Measurements from ENCODE around the gene FRMD4A. TPM values are rescaled to one million over a fixed set of nuclear protein-coding genes. Genes with fewer than 3 reads are reported as not detected.

The FRMD4A gene
- total and polyA plus RNA-seq, 8 donors, result 6.9 to 25.3 (median 11.3) TPM

- DNase-seq, result no peak
These were observed 2.9 kb upstream of the FRMD4A start for GRCh38 chr10:14333606-14334005.

GRCh38 chr10:14332903-14333302 lies 2.2 kb upstream of the FRMD4A start:
- H3K27me3 ChIP-seq, result peaks cover 0 to 48% (median 14%) of the 10 kb centered on the region in 3 donors
- H3K4me3 ChIP-seq, result no peak overlapping the region
- WGBS, 5 donors, result 61 to 87% (median 85%) methylated on average over 3 of the region's 3 CpGs
- H3K9me3 ChIP-seq, result no peaks in the 10 kb centered on the region
- TF ChIP-seq EP300 (IDR thresholded peaks at IDR 0.05), result no peak
- no peak for TF ChIP-seq CTCF (IDR thresholded peaks at IDR 0.05)
- TF ChIP-seq POLR2AphosphoS5 (IDR thresholded peaks at IDR 0.05), result no peak
- no peak for TF ChIP-seq POLR2A (IDR thresholded peaks at IDR 0.05)
- DNase-seq, result peak in 1 of 2 donors; percentile 52
- intact Hi-C loops (cut with DNase I; ENCODE audit: low total_unique reads), result no loop called here
- no peaks in the 10 kb centered on the region for H3K36me3 ChIP-seq
- H3K27ac ChIP-seq, result no peak overlapping the region
- peaks cover 0 to 18% (median 6%) of the 10 kb centered on the region in 4 donors for H3K4me1 ChIP-seq

More at GRCh38 chr10:14333606-14334005, 2.9 kb upstream of the FRMD4A start:
- Histone ChIP-seq H3K36me3 (no peaks in the 10 kb centered on the region), H3K4me3 (no peak overlapping the region), H3K27ac (no peak overlapping the region), H3K27me3 (peaks cover 0 to 46% (median 14%) of the 10 kb centered on the region in 3 donors), H3K4me1 (peaks cover 0 to 18% (median 6%) of the 10 kb centered on the region in 4 donors), H3K9me3 (no peaks in the 10 kb centered on the region)
- no peak for TF ChIP-seq POLR2A (IDR thresholded peaks at IDR 0.05)
- no peak for TF ChIP-seq EP300 (IDR thresholded peaks at IDR 0.05)
- TF ChIP-seq CTCF (IDR thresholded peaks at IDR 0.05), result no peak
- TF ChIP-seq POLR2AphosphoS5 (IDR thresholded peaks at IDR 0.05), result no peak
- intact Hi-C loops (cut with DNase I; ENCODE audit: low total_unique reads), result no loop called here
- 81 to 89% (median 83%) methylated on average over 2 of the region's 2 CpGs for WGBS, 5 donors

GRCh38 chr10:14329746-14330173 lies 964 bp downstream of the FRMD4A start:
- no peak overlapping the region for H3K4me3 ChIP-seq

GRCh38 chr10:14328881-14329672 lies 1.6 kb downstream of the FRMD4A start:
- intact Hi-C loops (cut with DNase I; ENCODE audit: low total_unique reads), result no loop called here
- TF ChIP-seq EP300 (IDR thresholded peaks at IDR 0.05), result no peak
- TF ChIP-seq POLR2A (IDR thresholded peaks at IDR 0.05), result no peak
- no peak for TF ChIP-seq POLR2AphosphoS5 (IDR thresholded peaks at IDR 0.05)
- TF ChIP-seq CTCF (IDR thresholded peaks at IDR 0.05), result no peak
- no peak for DNase-seq
- Histone ChIP-seq H3K36me3 (no peaks in the 10 kb centered on the region), H3K27ac (no peak overlapping the region), H3K27me3 (peaks cover 0 to 61% (median 14%) of the 10 kb centered on the region in 3 donors), H3K4me3 (no peak overlapping the region), H3K9me3 (no peaks in the 10 kb centered on the region), H3K4me1 (peaks cover 0 to 13% (median 6%) of the 10 kb centered on the region in 4 donors)
- WGBS, 5 donors, result 82 to 87% (median 84%) methylated on average over 6 of the region's 6 CpGs

More at GRCh38 chr10:14329746-14330173, 964 bp downstream of the FRMD4A start:
- Histone ChIP-seq H3K27me3 (peaks cover 0 to 61% (median 14%) of the 10 kb centered on the region in 3 donors), H3K36me3 (no peaks in the 10 kb centered on the region), H3K9me3 (no peaks in the 10 kb centered on the region), H3K27ac (no peak overlapping the region), H3K4me1 (peaks cover 0 to 13% (median 6%) of the 10 kb centered on the region in 4 donors)
- intact Hi-C loops (cut with DNase I; ENCODE audit: low total_unique reads), result no loop called here
- TF ChIP-seq POLR2A (IDR thresholded peaks at IDR 0.05) (no peak), CTCF (IDR thresholded peaks at IDR 0.05) (no peak)
- DNase-seq, result peak in 1 of 2 donors; percentile 31
- 30 to 48% (median 44%) methylated on average over 13 of the region's 13 CpGs for WGBS, 5 donors

Measured in stomach (tissue), 9 donors.